Measurements from ENCODE around the gene HMCN2.
"Not testable (repeated sequence)": the region's sequence is repeated elsewhere in the genome, so short reads cannot be mapped to it uniquely, and the experiment has no call there.

HMCN2 gene

GRCh38 chr9:130239741-130240241 lies 25.8 kb upstream of the HMCN2 start:
- DNase-seq (ENCODE audit: low read depth in 2 of 2, low spot score in 1 of 2), result no peak

- no peak for DNase-seq (ENCODE audit: low read depth in 2 of 2, low spot score in 1 of 2)
These were observed 25.0 kb upstream of the HMCN2 start for GRCh38 chr9:130240410-130241197.

GRCh38 chr9:130241198-130241535 lies 24.4 kb upstream of the HMCN2 start:
- DNase-seq (ENCODE audit: low read depth in 2 of 2, low spot score in 1 of 2), result no peak

GRCh38 chr9:130242270-130243014 lies 23.1 kb upstream of the HMCN2 start:
- no peak for DNase-seq (ENCODE audit: low read depth in 2 of 2, low spot score in 1 of 2)

- peak; percentile 66 to 67 for DNase-seq (ENCODE audit: low read depth in 2 of 2, low spot score in 1 of 2)
These were observed 22.3 kb upstream of the HMCN2 start for GRCh38 chr9:130243015-130243881.

GRCh38 chr9:130243882-130244170 lies 21.7 kb upstream of the HMCN2 start:
- DNase-seq (ENCODE audit: low read depth in 2 of 2, low spot score in 1 of 2), result no peak

- no peak for DNase-seq (ENCODE audit: low read depth in 2 of 2, low spot score in 1 of 2)
These were observed 20.9 kb upstream of the HMCN2 start for GRCh38 chr9:130244548-130245165.

- no peak for DNase-seq (ENCODE audit: low read depth in 2 of 2, low spot score in 1 of 2)
These were observed 20.1 kb upstream of the HMCN2 start for GRCh38 chr9:130245474-130245873.

GRCh38 chr9:130246126-130246525 lies 19.4 kb upstream of the HMCN2 start:
- DNase-seq (ENCODE audit: low read depth in 2 of 2, low spot score in 1 of 2), result no peak

- DNase-seq (ENCODE audit: low read depth in 2 of 2, low spot score in 1 of 2), result no peak
These were observed 10.6 kb upstream of the HMCN2 start for GRCh38 chr9:130254747-130255630.

GRCh38 chr9:130255631-130256134 lies 9.9 kb upstream of the HMCN2 start:
- DNase-seq (ENCODE audit: low read depth in 2 of 2, low spot score in 1 of 2), result no peak

GRCh38 chr9:130256644-130257043 lies 8.9 kb upstream of the HMCN2 start:
- DNase-seq (ENCODE audit: low read depth in 2 of 2, low spot score in 1 of 2), result no peak

GRCh38 chr9:130258137-130258536 lies 7.4 kb upstream of the HMCN2 start:
- DNase-seq (ENCODE audit: low read depth in 2 of 2, low spot score in 1 of 2), result not testable (repeated sequence)

- DNase-seq (ENCODE audit: low read depth in 2 of 2, low spot score in 1 of 2), result no peak
These were observed 6.5 kb upstream of the HMCN2 start for GRCh38 chr9:130259044-130259443.

- no peak for DNase-seq (ENCODE audit: low read depth in 2 of 2, low spot score in 1 of 2)
These were observed 4.5 kb upstream of the HMCN2 start for GRCh38 chr9:130260816-130261765.

- no peak for DNase-seq (ENCODE audit: low read depth in 2 of 2, low spot score in 1 of 2)
These were observed 3.4 kb upstream of the HMCN2 start for GRCh38 chr9:130262061-130262745.

GRCh38 chr9:130262771-130263170 lies 2.8 kb upstream of the HMCN2 start:
- DNase-seq (ENCODE audit: low read depth in 2 of 2, low spot score in 1 of 2), result no peak

Data from stimulated activated CD8-positive, alpha-beta memory T cell treated with anti-CD3 and anti-CD28 coated beads, Interleukin-4, amount 100 ng/mL, for 1 hour (primary cell).